ENCODE data around the gene KIF18B.

DNA sequence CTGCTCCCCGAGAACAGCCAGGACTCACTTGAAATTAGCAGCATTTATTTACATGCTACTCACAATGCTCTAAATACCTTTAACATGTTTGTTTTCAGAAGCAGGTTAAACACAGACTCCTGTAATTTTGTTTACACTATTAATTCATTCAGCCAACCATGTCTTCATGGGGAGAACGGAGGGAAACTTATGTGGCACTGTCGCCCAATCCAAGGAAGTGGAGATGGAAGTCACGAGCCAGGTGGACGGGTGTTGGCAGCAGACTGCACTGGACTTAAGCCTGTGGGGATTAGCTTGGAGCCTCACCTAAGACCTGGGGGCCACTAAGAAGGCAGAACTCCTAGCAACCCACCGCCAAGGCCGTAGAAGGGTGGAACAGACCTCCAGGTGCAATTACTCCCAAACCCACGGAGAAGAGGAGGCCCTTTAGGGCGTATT, 23.4 kb downstream of the KIF18B start:
- TF ChIP-seq, protein P1, sequence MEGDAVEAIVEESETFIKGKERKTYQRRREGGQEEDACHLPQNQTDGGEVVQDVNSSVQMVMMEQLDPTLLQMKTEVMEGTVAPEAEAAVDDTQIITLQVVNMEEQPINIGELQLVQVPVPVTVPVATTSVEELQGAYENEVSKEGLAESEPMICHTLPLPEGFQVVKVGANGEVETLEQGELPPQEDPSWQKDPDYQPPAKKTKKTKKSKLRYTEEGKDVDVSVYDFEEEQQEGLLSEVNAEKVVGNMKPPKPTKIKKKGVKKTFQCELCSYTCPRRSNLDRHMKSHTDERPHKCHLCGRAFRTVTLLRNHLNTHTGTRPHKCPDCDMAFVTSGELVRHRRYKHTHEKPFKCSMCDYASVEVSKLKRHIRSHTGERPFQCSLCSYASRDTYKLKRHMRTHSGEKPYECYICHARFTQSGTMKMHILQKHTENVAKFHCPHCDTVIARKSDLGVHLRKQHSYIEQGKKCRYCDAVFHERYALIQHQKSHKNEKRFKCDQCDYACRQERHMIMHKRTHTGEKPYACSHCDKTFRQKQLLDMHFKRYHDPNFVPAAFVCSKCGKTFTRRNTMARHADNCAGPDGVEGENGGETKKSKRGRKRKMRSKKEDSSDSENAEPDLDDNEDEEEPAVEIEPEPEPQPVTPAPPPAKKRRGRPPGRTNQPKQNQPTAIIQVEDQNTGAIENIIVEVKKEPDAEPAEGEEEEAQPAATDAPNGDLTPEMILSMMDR (IDR thresholded peaks at IDR 0.05), result no peak
- TF ChIP-seq EZH2 (IDR thresholded peaks at IDR 0.05; ENCODE audit: borderline replicate concordance, insufficient read depth, low read depth, low read length, poor library complexity, severe bottlenecking), result no peak
